GM15510 (cell line): ENCODE data around the gene CEND1.

Experiments used
- POLR2A ChIP-seq: IDR thresholded peaks from 3 replicates; pipeline ENCODE4 v1.6.1; 2011; ENCODE audit warnings: borderline replicate concordance; ENCODE audit not compliant: insufficient read length; ENCODE audit errors: extremely low read depth

CEND1 gene

DNA sequence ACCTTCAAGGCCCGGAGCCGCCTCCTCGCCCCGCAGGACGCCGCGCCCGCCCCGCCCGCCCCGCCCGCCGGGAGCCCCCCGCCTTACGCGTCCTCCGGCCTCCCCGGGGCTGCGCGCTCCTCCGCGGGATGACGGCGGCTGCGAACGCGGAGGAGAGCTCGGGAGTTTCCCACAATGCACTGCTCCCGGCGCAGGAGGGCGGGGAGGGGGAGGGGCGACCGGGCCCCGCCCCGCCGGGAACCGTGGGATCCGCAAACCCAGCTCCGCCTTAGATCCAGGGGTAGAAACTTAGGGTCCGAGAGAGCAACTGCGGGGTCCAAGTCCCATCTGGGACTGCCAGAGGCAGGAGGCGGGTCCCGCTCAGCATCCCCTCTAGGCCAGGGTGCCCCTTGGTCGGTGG, at the start of gene CEND1:
Gene CEND1 (minus strand): TSS at position 148 of the 400 bp plus-strand sequence. CDS start 1,514 bp downstream, outside the sequence.
- peak; percentile 20 for TF ChIP-seq POLR2A

- TF ChIP-seq POLR2A, result peak; percentile 17
Measured at GRCh38 chr11:839280-839623, 49.4 kb upstream of the CEND1 start.

GRCh38 chr11:838441-839279, 48.8 kb upstream of the CEND1 start:
- TF ChIP-seq POLR2A, result no peak

GRCh38 chr11:837990-838307, 48.1 kb upstream of the CEND1 start:
- TF ChIP-seq POLR2A, result no peak

- TF ChIP-seq POLR2A, result no peak
Measured at GRCh38 chr11:837189-837989, 47.5 kb upstream of the CEND1 start.

DNA sequence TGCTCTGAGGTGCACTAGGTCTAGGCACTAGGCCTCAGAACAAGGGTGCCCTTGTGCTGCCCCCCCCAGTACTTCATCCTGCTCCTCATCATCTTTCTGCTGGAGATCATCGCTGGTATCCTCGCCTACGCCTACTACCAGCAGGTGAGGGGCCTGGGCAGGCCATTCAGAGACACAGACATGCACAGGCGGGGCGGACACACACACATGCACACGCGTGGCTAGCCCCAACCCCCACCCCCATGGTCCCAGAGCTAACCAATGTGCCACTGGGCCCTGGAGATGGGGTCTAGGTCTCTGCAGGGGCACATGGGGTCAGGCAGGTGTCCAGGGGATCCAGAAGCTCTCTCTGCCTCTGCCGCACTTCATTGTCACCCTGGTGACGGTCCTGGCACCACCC, 46.8 kb upstream of the CEND1 start:
- TF ChIP-seq POLR2A, result no peak

- no peak for TF ChIP-seq POLR2A
Measured at GRCh38 chr11:836274-836673, 46.4 kb upstream of the CEND1 start.

DNA sequence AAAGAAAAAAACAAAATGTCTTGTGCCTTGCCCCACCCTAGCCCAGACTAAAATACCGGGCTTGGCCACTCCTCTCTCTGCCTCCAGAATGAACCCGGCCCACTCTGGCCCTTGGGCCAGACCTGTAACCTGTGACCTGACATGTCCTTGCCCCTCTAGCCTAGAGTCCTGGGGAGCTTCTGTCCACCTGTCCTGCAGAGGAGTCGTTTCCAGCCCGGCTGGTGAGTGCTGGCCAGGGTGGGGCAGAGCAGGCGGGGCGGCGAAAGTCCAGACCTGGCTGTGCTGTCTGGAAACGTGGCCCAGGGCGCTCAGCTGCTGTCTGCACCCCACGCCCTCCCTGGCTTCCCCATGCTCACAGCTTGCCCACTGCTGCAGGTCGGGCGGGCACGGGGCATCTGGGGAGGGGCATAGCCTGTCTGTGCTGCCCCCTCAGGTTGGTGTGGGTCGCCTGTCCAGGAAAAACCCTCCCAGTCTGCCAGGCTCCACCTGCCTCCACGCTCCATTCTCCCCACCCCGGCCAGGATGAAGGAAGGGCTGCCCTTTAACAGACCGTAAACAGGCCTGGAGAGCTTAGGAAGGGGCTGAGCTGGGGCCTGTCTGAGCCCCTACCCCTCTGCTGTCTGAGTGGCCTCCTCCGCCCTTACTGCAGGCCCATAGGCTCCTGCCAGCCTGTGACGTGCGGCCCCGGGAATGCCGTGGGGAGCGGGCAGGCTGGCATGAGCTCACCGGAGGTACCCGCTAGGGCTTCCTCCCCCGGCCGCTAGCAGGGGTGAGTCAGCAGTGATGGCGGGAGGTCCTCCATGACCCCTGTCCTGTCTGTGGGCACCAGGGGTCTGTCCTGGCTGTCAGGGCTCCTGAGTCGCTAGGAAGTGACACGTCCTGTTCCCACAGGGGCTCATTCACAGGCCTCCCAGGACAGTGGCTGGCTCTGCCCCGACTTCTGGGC, 44.8 kb upstream of the CEND1 start:
- TF ChIP-seq POLR2A, result no peak

GRCh38 chr11:833849-834311, 44.0 kb upstream of the CEND1 start:
- no peak for TF ChIP-seq POLR2A

DNA sequence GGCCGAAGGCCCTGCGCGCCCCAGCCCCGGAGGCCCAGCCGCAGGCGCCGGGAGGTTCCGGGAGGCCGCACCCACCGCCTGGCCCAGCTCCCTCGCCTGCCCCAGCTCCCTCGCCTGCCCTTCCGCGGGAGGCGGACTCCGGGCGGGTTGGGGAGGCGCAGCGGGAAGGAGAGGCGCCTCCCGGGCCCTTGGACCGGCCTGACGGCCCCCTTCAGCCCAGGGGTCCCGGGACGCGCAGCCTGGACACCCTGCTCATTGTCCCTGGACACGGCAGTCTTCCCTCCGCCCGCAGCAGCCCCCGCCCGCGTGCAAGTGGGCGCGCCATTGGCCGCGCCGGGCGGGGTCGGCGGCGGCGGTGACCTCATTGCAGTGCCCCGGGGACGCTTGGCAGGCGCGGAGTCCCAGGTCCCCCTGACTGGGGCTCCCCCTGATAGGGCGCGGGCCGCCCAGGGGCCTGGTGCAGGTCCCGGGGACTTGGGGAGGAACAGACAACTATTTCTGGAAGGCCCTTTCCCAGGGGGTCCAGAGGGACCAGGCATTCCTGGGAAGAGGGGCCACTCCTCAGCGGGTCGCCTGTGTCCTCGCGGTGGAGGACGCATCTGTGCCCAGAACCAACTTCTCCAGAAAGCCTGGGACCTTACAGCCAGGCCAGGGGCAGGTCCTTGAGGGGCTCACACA, 43.4 kb upstream of the CEND1 start:
- no peak for TF ChIP-seq POLR2A

DNA sequence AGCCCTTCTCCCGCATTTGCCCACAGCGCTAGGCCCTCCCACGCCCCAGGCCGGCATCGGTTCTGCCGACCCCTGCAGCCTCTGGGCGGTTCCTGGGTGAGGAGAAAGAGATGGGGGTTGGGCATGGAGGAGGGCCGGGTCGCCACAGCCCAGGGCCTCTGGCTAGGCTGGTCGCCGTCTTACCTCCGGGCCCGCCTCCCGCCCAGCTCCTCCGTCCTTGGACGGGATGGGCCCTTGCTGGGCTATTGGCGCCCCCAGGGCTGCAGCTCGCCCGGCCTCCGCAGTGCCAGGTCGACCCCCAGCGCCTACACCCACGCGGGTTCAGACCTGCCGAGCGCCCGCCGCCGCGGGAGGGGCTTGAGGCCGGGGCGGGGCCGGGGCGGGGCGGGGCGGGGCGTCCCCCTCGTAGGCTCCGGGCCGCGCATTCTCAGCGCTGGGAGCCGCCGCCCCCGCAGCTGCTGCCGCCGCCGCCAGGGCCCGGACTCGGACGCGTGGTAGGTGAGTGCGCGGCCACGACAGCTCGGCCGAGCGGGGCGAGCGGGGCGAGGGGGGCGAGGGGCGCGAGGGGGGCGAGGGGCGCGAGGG, 42.7 kb upstream of the CEND1 start, which contains the start of gene CD151:
Gene CD151 (plus strand): TSS at position 424 of the 585 bp plus-strand sequence. CDS start 3,118 bp downstream, outside the sequence.
- peak; percentile 52 for TF ChIP-seq POLR2A

GRCh38 chr11:831961-832528, 42.2 kb upstream of the CEND1 start:
- no peak for TF ChIP-seq POLR2A

DNA sequence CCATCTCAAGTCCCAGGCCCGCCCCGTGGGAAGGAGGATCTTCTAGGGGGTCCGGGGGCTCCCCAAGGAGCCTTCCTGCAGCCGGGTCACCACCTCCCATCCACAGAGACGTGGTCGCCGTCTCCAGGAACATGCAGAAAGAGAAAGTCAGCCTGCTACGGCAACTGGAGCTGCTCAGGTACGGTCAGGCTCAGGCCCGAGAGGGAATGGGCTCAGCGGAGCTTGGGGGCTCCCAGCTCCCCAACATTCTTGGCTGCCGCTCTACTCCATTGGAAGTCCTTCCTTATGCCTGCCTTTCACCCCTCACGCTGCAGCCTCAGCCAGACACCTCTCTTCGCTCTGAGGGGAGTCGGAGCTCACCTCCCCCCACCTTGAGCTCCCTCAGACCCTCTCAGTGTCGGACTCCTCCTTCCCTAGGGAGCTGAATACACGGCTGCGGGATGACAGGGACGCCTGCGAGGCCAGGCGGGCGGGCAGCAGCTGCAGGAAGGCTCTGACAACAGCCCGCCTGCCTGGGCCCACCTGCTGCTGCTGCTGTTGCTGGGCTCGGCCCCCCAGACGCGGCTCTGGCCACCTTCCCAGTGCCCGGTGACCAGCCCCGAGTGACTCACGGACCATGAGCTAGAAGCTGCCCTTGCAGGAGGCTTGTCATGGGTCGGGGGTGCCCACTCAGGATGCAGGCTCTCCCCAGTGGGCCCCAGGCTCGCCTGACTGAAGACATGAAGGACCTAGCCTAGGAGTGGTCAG, 41.4 kb upstream of the CEND1 start:
- TF ChIP-seq POLR2A, result no peak
